DOHH2 (cell line): ENCODE measurements around the gene DLG1.

Experiments
- H3F3A ChIP-seq: fragments of 200-600 bp; sonication (generic), shearing (Covaris generic); 2 replicates; pipeline ENCODE4 v1.6.0; 2016; ENCODE audit warnings: antibody characterized with exemption, mild to moderate bottlenecking; ENCODE audit not compliant: control insufficient read depth, insufficient read depth
- H3K27ac ChIP-seq: fragments of 200-600 bp; sonication (generic); 2 replicates; pipeline ENCODE4 v1.5.1; 2014; ENCODE audit warnings: low read depth, mild to moderate bottlenecking, low read length, moderate library complexity
- H3K27me3 ChIP-seq: fragments of 200-600 bp; sonication (generic); 2 replicates; pipeline ENCODE4 v1.6.1; 2014; ENCODE audit warnings: mild to moderate bottlenecking, low read length, mixed read lengths; ENCODE audit not compliant: control insufficient read depth
- H3K36me3 ChIP-seq: fragments of 200-600 bp; sonication (generic); 2 replicates; pipeline ENCODE4 v1.6.1; 2014; ENCODE audit warnings: mild to moderate bottlenecking, low read length, moderate library complexity, mixed read lengths; ENCODE audit not compliant: control insufficient read depth
- H3K4me1 ChIP-seq: fragments of 200-600 bp; sonication (generic); 2 replicates; pipeline ENCODE4 v1.6.1; 2014; ENCODE audit warnings: mild to moderate bottlenecking, low read length, mixed read lengths; ENCODE audit not compliant: control insufficient read depth
- H3K4me2 ChIP-seq: fragments of 200-600 bp; sonication (generic); 2 replicates; pipeline ENCODE4 v1.6.0; 2014; ENCODE audit warnings: mild to moderate bottlenecking, low read length, moderate library complexity
- H3K4me3 ChIP-seq: fragments of 200-600 bp; sonication (generic); 2 replicates; pipeline ENCODE4 v1.5.1; 2014; ENCODE audit warnings: mild to moderate bottlenecking, low read length, mixed read lengths
- H3K79me2 ChIP-seq: fragments of 200-600 bp; sonication (generic); 2 replicates; pipeline ENCODE4 v1.6.1; 2014; ENCODE audit warnings: mild to moderate bottlenecking, low read length, mixed read lengths; ENCODE audit not compliant: control insufficient read depth
- H3K9me2 ChIP-seq: fragments of 200-600 bp; sonication (generic); replicated peaks from 2 replicates; pipeline ENCODE4 v1.6.1; 2014; ENCODE audit warnings: mild to moderate bottlenecking, low read length, mixed read lengths; ENCODE audit not compliant: control insufficient read depth
- H3K9me3 ChIP-seq: fragments of 200-600 bp; sonication (generic); 2 replicates; pipeline ENCODE4 v1.6.1; 2014; ENCODE audit warnings: antibody characterized with exemption, low read length, mixed read lengths; ENCODE audit not compliant: control insufficient read depth, insufficient read depth
- H4K20me1 ChIP-seq: fragments of 200-600 bp; sonication (generic); 2 replicates; pipeline ENCODE4 v1.6.0; 2014; ENCODE audit warnings: low read depth, mild to moderate bottlenecking, antibody characterized with exemption, low read length, moderate library complexity; ENCODE audit not compliant: control insufficient read depth, insufficient read depth
- EZH2phosphoT487 ChIP-seq: fragments of 200-600 bp; sonication (generic); IDR thresholded peaks from 2 replicates; pipeline ENCODE4 v1.6.1; 2017; ENCODE audit warnings: borderline replicate concordance, mild to moderate bottlenecking, antibody characterized with exemption, low read length, moderate library complexity, mixed read lengths
- TF ChIP-seq, protein P1 (sequence below): fragments of 200-600 bp; sonication (generic); IDR thresholded peaks from one replicate; pipeline ENCODE4 v1.5.1; 2014; ENCODE audit warnings: antibody characterized with exemption, mild to moderate bottlenecking, low read depth, low read length; ENCODE audit not compliant: poor library complexity, severe bottlenecking

Gene DLG1

DNA sequence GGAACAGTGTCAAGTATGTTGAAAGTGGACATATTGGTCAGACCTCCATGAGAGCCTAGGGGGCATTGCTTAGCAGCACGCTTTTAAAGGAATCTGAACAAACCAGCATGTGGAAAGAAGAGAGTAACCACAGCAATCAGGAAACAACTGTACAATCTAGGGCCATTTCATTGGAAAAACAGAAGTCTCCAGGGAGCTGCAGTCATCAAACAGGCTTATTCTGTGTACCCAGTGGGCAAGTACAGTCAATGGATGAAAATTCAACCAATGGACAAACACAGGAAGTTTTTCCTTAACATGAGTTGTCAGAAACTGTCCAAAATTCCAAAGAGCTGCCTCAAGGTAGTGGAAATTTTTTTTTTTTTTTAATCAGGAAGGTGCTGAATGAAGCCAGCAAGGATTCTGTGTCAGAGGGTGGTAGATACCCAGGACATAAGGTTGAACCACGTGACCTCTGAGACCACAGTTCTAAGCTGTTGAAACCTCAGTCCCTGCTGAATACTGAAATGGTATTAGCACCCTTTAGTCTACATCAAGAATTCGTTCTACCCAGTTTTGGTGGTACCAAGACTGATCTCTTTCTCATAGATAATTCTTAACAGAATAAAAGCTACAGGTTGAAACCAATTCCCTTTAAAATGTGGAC, 4.4 kb upstream of the DLG1 start:
- TF ChIP-seq, protein P1, sequence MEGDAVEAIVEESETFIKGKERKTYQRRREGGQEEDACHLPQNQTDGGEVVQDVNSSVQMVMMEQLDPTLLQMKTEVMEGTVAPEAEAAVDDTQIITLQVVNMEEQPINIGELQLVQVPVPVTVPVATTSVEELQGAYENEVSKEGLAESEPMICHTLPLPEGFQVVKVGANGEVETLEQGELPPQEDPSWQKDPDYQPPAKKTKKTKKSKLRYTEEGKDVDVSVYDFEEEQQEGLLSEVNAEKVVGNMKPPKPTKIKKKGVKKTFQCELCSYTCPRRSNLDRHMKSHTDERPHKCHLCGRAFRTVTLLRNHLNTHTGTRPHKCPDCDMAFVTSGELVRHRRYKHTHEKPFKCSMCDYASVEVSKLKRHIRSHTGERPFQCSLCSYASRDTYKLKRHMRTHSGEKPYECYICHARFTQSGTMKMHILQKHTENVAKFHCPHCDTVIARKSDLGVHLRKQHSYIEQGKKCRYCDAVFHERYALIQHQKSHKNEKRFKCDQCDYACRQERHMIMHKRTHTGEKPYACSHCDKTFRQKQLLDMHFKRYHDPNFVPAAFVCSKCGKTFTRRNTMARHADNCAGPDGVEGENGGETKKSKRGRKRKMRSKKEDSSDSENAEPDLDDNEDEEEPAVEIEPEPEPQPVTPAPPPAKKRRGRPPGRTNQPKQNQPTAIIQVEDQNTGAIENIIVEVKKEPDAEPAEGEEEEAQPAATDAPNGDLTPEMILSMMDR, result no peak
- TF ChIP-seq EZH2phosphoT487, result no peak
- Histone ChIP-seq H4K20me1 (no peaks in the 10 kb centered on the region), H3K4me1 (peaks cover 18% of the 10 kb centered on the region), H3K36me3 (peaks cover 3% of the 10 kb centered on the region; the same call in 1 of the 2 replicates), H3K79me2 (peaks cover 3% of the 10 kb centered on the region), H3F3A (0 out of 2 replicates have a peak, but pooled peaks cover 6% of the 10 kb centered on the region), H3K4me2 (no peak overlapping the region), H3K27me3 (peaks cover 35% of the 10 kb centered on the region), H3K4me3 (no peak overlapping the region), H3K9me2 (no peaks in the 10 kb centered on the region), H3K27ac (no peak overlapping the region), H3K9me3 (no peaks in the 10 kb centered on the region)

DNA sequence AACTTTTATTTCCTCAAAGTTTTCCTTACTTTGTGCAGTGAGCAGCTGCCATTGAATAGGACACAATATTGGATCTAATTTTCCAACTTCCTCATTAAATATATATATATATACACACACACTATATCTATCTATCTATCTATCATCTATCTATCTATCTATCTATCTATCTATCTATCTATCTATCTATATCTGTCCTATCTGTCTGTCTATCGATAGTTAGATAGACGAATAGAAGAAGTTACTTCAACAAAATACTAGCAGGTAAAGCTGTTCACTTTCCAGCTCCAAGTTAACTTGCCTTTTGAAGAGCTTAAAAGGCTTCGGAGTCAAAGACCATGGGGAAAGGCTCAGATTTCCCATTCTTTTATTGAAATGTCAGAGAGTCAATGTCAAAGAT, 3.6 kb upstream of the DLG1 start:
- Histone ChIP-seq H3K27ac (no peak overlapping the region), H3K4me2 (no peak overlapping the region)

DNA sequence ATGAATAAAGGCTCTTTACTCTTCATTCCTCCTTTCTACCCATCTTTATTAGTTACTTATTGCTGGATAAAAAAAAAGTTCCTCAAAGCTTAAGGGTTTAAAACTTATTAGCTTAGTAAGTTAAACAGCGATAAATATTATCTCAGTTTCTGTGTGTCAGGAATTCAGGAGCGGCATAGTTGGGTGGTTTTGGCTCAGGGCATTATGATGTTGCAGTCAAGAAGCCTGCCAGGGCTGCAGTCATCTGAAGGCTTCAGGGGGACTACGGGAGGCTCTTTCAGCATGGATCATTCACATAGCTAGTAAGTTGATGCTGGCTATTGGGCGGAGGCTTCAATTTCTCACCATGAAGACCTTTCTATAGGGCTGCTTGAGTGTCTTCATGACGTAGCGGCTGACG, 1.9 kb upstream of the DLG1 start:
- H3K36me3 ChIP-seq, result peaks cover 18% of the 10 kb centered on the region
- H3F3A ChIP-seq, result 0 out of 2 replicates have a peak, but pooled peaks cover 10% of the 10 kb centered on the region
- no peaks in the 10 kb centered on the region for H3K9me3 ChIP-seq
- no peak overlapping the region for H3K4me3 ChIP-seq
- no peaks in the 10 kb centered on the region for H4K20me1 ChIP-seq
- no peaks in the 10 kb centered on the region for H3K9me2 ChIP-seq
- H3K27ac ChIP-seq, result no peak overlapping the region
- H3K4me1 ChIP-seq, result peaks cover 28% of the 10 kb centered on the region
- H3K4me2 ChIP-seq, result no peak overlapping the region
- TF ChIP-seq, protein P1, result no peak
- no peak for TF ChIP-seq EZH2phosphoT487
- H3K27me3 ChIP-seq, result peaks cover 35% of the 10 kb centered on the region
- H3K79me2 ChIP-seq, result peaks cover 27% of the 10 kb centered on the region

More for the DNA sequence above, 3.6 kb upstream of the DLG1 start:
- Histone ChIP-seq H3K27me3 (peaks cover 35% of the 10 kb centered on the region), H3K9me2 (no peaks in the 10 kb centered on the region), H3K9me3 (no peaks in the 10 kb centered on the region), H4K20me1 (no peaks in the 10 kb centered on the region), H3K4me3 (no peak overlapping the region), H3F3A (0 out of 2 replicates have a peak, but pooled peaks cover 6% of the 10 kb centered on the region), H3K4me1 (peaks cover 19% of the 10 kb centered on the region), H3K79me2 (peaks cover 11% of the 10 kb centered on the region), H3K36me3 (peaks cover 4% of the 10 kb centered on the region; the same call in 1 of the 2 replicates)
- TF ChIP-seq, protein P1, result no peak
- TF ChIP-seq EZH2phosphoT487, result no peak
